Heart left ventricle (tissue), 13 donors: ENCODE measurements around the gene CYP21A2.

Experiments used
- POLR2A ChIP-seq, 2 donors: fragments of 450-650 bp; IDR thresholded peaks; one replicate each; pipeline ENCODE4 v1.6.1; 2017; ENCODE audit warnings: antibody characterized with exemption in 2 of 2, mild to moderate bottlenecking in 2 of 2, moderate library complexity in 2 of 2
- TF ChIP-seq, protein P1 (sequence below), 12 donors: fragments of 200-600 bp; sonication (generic) in 4 of 12; IDR thresholded peaks; one replicate each; pipeline versions ENCODE4 v1.5.0 to v1.8.0; 2018 to 2022; ENCODE audit warnings: antibody characterized with exemption in 12 of 12, mild to moderate bottlenecking in 5 of 12
- donor health status: ischemic (EF 13 %, LVEDD 7.1; RV severe dilation, severe dysfunction).
- donor health status: DM: no; HTN: yes; CAD: no.
- donor health status: DM: no; HTN: no; CAD: no.
- donor health status: ischemic (EF 25% LVEDD 6.9; RV normal size, moderate dysfunction).
- donor health status: ischemic (EF 25% LVEDD 5.7; RV mildly dilated, moderate dysfunction).
- donor health status: ischemic (EF 35%, LVEDD 5.7; RV mildly dilated, moderate dysfunction).
- donor health status: nonischemic (EF 11% LVEDD 7.7; RV severe dilation, severe dysfunction).
- donor health status: DM: yes; HTN: yes; CAD: no.
- donor health status: PGD.
- donor health status: ischemic (EF 29% LVEDD 5.4; RV normal size, mild dysfunction).
- donor health status: nonischemic (EF 23%, LVEDD 6.1; RV moderate dilation, normal function).

DNA sequence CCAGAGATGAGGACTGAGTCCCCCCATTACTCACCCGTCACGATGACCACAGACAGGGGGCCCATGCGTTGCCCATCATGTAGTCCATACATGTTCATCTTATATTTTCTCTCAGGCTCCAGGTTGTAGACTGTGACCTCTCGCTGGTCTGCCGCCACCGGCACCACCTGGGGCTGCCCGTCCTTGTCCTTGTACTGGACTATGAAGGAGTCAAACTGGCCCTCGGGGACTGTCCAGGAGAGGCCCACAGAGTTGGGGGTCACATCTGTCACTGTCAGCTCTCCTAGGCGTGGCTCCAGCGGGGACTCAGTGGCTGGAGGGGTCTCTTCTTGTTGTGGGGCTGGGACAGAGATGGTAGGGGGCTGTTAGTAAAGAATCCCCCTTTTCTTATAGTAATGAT is 35.4 kb downstream of the CYP21A2 start:
- TF ChIP-seq, protein P1, sequence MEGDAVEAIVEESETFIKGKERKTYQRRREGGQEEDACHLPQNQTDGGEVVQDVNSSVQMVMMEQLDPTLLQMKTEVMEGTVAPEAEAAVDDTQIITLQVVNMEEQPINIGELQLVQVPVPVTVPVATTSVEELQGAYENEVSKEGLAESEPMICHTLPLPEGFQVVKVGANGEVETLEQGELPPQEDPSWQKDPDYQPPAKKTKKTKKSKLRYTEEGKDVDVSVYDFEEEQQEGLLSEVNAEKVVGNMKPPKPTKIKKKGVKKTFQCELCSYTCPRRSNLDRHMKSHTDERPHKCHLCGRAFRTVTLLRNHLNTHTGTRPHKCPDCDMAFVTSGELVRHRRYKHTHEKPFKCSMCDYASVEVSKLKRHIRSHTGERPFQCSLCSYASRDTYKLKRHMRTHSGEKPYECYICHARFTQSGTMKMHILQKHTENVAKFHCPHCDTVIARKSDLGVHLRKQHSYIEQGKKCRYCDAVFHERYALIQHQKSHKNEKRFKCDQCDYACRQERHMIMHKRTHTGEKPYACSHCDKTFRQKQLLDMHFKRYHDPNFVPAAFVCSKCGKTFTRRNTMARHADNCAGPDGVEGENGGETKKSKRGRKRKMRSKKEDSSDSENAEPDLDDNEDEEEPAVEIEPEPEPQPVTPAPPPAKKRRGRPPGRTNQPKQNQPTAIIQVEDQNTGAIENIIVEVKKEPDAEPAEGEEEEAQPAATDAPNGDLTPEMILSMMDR (IDR thresholded peaks at IDR 0.05), result no peak
- TF ChIP-seq POLR2A (IDR thresholded peaks at IDR 0.05), result no peak
